ENCODE measurements around the gene MKLN1.

The MKLN1 gene

GRCh38 chr7:131488361-131488760 is 160.7 kb downstream of the MKLN1 start:
- DNase-seq (ENCODE audit: low spot score): no peak
- in situ Hi-C loops (cut with MboI; ENCODE audit: low sequenced_read_pairs, unreplicated experiment): no loop called here
- TF ChIP-seq CTCF (IDR thresholded peaks at IDR 0.05; ENCODE audit: borderline replicate concordance, control extremely low read depth, extremely low read depth, insufficient read depth, missing control alignments): no peak

- in situ Hi-C loops (cut with MboI; ENCODE audit: low sequenced_read_pairs, unreplicated experiment): no loop called here
- no peak for TF ChIP-seq CTCF (IDR thresholded peaks at IDR 0.05; ENCODE audit: borderline replicate concordance, control extremely low read depth, extremely low read depth, insufficient read depth, missing control alignments)
- no peak for DNase-seq (ENCODE audit: low spot score)
Measured at GRCh38 chr7:131489196-131489595, 161.5 kb downstream of the MKLN1 start.

- in situ Hi-C loops (cut with MboI; ENCODE audit: low sequenced_read_pairs, unreplicated experiment): no loop called here
- no peak for TF ChIP-seq CTCF (IDR thresholded peaks at IDR 0.05; ENCODE audit: borderline replicate concordance, control extremely low read depth, extremely low read depth, insufficient read depth, missing control alignments)
- no peak for DNase-seq (ENCODE audit: low spot score)
Measured at GRCh38 chr7:131489881-131490280, 162.2 kb downstream of the MKLN1 start.

- in situ Hi-C loops (cut with MboI; ENCODE audit: low sequenced_read_pairs, unreplicated experiment): no loop called here
- TF ChIP-seq CTCF (IDR thresholded peaks at IDR 0.05; ENCODE audit: borderline replicate concordance, control extremely low read depth, extremely low read depth, insufficient read depth, missing control alignments): no peak
- DNase-seq (ENCODE audit: low spot score): no peak
Measured at GRCh38 chr7:131493081-131493480, 165.4 kb downstream of the MKLN1 start.

GRCh38 chr7:131493581-131493980 is 165.9 kb downstream of the MKLN1 start:
- DNase-seq (ENCODE audit: low spot score): no peak
- in situ Hi-C loops (cut with MboI; ENCODE audit: low sequenced_read_pairs, unreplicated experiment): no loop called here
- TF ChIP-seq CTCF (IDR thresholded peaks at IDR 0.05; ENCODE audit: borderline replicate concordance, control extremely low read depth, extremely low read depth, insufficient read depth, missing control alignments): no peak

GRCh38 chr7:131494182-131494581 is 166.5 kb downstream of the MKLN1 start:
- no peak for DNase-seq (ENCODE audit: low spot score)
- in situ Hi-C loops (cut with MboI; ENCODE audit: low sequenced_read_pairs, unreplicated experiment): no loop called here
- TF ChIP-seq CTCF (IDR thresholded peaks at IDR 0.05; ENCODE audit: borderline replicate concordance, control extremely low read depth, extremely low read depth, insufficient read depth, missing control alignments): no peak

Measured in GM13976 (cell line).